Fibroblast of lung (primary cell): ENCODE data around the gene BLID.

Source experiments
- CTCF ChIP-seq, 2 donors: IDR thresholded peaks in 1 of 2; conservative IDR thresholded peaks in 1 of 2; 1 replicate in 1 of 2; 2 replicates in 1 of 2; pipeline ENCODE4 v1.5.1; 2011 to 2012; ENCODE audit warnings: low read length in 2 of 2, control low read depth in 1 of 2, inconsistent platforms in 1 of 2, low read depth in 1 of 2, mild to moderate bottlenecking in 1 of 2
- EZH2 ChIP-seq: IDR thresholded peaks from 2 replicates; pipeline ENCODE4 v1.5.1; 2012; ENCODE audit warnings: low read length, control low read depth, mild to moderate bottlenecking; ENCODE audit errors: missing control alignments

DNA sequence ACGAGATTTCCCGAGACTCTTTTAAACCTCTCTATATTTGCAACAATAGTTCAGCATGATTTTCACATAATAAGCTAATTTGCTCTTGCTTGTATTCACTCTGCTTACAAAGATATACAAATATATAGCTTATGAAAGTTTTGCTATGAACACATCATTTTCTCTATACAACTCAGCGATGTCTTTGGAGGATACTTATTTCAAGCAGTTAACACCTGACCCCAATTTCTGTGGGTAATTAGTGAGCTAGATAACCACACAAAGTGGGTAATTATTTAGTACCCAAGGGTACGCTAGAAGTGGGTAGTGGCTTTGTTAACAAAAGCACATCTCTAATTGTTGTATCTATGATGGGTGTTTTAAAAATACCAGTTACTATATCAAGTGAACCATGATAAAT lies 12.3 kb downstream of the BLID start:
- TF ChIP-seq EZH2, result no peak
- no peak for TF ChIP-seq CTCF (conservative IDR thresholded peaks at IDR 0.05 in 1 of 2, IDR thresholded peaks at IDR 0.05 in 1 of 2; ENCODE audit: low read depth in 1 of 2, low read length in 2 of 2)
